ENCODE data around the gene NONO. TPM values are rescaled to one million over a fixed set of nuclear protein-coding genes. Genes with fewer than 3 reads are reported as not detected.

The NONO gene
- total RNA-seq, 1 donor from 2014 or later, result 634 TPM

- Mint-ChIP-seq H3K9me3 (no peaks in the 10 kb centered on the region), H3K27me3 (no peaks in the 10 kb centered on the region)
Measured at GRCh38 chrX:71244359-71245128, 38.9 kb upstream of the NONO start.

DNA sequence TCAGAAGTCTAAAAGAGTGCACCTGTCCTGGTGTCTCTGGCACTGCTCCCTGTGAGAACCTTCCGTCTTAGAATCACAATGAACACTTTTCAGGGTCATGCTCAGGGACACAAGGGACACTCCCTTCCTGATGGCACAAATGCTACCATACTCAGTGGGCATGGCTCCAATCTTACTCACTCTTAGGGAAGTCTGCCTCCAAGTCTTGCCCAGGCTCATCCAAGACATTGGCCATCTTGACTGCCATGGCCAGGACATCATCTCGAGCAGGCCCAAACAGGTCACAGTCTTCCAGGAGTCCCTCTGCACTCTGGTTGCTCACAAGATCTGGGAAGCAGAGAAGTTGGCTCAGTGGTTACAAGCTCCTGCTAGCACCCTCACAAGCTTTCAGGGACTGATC is 38.3 kb upstream of the NONO start:
- no peak overlapping the region for H3K4me3 Mint-ChIP-seq
- no peaks in the 10 kb centered on the region for H3K27me3 Mint-ChIP-seq
- H3K27ac Mint-ChIP-seq, result no peak overlapping the region
- no peak for TF ChIP-seq CTCF (conservative IDR thresholded peaks at IDR 0.05)
- no peaks in the 10 kb centered on the region for H3K9me3 Mint-ChIP-seq
- H3K4me1 Mint-ChIP-seq (ENCODE audit: unreplicated experiment), result no peaks in the 10 kb centered on the region
- DNase-seq (ENCODE audit: extremely low spot score, unreplicated experiment), result no peak
- H3K36me3 Mint-ChIP-seq, result peaks cover 17% of the 10 kb centered on the region

More at GRCh38 chrX:71244359-71245128, 38.9 kb upstream of the NONO start:
- Mint-ChIP-seq H3K27ac (no peak overlapping the region), H3K36me3 (peaks cover 19% of the 10 kb centered on the region), H3K4me3 (no peak overlapping the region), H3K4me1 (ENCODE audit: unreplicated experiment) (no peaks in the 10 kb centered on the region)
- no peak for TF ChIP-seq CTCF (conservative IDR thresholded peaks at IDR 0.05)
- DNase-seq (ENCODE audit: extremely low spot score, unreplicated experiment), result no peak

DNA sequence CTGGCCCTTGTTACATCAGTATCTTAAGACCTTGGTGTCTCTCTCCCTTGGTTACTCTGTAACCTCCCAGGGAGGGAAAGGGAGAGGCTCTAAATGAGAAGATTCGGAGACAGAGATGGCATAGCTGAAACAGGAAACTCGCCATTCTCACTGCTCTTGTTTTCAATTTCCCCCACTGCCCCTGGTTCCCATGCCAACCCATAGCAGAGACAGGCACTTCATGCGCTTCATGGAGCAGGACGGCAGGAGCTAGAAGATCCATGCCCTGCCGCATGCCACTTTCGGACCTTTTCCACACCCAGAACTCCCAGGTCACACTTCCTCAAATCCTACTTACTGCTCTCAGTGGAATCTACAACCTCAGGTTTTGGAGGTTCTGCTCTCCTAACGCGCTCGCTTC is 32.6 kb upstream of the NONO start:
- H3K4me3 Mint-ChIP-seq, result peak overlapping the region; percentile 95
- H3K36me3 Mint-ChIP-seq, result peaks cover 11% of the 10 kb centered on the region
- no peaks in the 10 kb centered on the region for H3K27me3 Mint-ChIP-seq
- no peak for TF ChIP-seq CTCF (conservative IDR thresholded peaks at IDR 0.05)
- H3K27ac Mint-ChIP-seq, result no peak overlapping the region
- no peak for DNase-seq (ENCODE audit: extremely low spot score, unreplicated experiment)
- no peaks in the 10 kb centered on the region for H3K9me3 Mint-ChIP-seq
- H3K4me1 Mint-ChIP-seq (ENCODE audit: unreplicated experiment), result peaks cover 4% of the 10 kb centered on the region

DNA sequence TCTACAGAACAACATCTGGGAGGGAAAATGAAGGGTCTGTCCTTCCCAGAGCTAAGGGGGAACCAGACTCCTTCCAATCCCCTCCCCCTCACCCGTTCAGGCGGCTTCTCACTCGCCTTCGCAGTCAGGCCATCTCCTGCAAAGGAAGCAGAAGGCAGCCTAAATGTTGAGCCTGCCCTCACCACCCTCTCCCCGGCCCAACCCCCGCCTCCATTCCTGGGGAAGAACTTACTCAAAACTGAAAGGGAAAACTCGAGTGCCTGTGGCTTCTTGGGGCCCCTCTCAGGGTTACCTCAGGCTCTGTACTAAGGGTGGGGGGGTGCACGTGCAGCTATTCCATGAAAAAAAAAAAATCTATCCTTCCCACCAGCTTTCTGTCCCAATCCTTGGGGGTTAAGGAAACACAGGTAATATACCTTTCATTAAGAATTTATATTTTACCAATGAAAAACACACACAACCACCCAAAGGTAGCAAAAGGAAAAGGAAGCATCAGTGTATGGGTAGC is 31.9 kb upstream of the NONO start:
- DNase-seq (ENCODE audit: extremely low spot score, unreplicated experiment), result no peak
- no peaks in the 10 kb centered on the region for H3K27me3 Mint-ChIP-seq
- TF ChIP-seq CTCF (conservative IDR thresholded peaks at IDR 0.05), result no peak
- peaks cover 11% of the 10 kb centered on the region for H3K36me3 Mint-ChIP-seq
- peaks cover 4% of the 10 kb centered on the region for H3K4me1 Mint-ChIP-seq (ENCODE audit: unreplicated experiment)
- no peak overlapping the region for H3K27ac Mint-ChIP-seq
- H3K9me3 Mint-ChIP-seq, result no peaks in the 10 kb centered on the region
- H3K4me3 Mint-ChIP-seq, result peak overlapping the region; percentile 95

DNA sequence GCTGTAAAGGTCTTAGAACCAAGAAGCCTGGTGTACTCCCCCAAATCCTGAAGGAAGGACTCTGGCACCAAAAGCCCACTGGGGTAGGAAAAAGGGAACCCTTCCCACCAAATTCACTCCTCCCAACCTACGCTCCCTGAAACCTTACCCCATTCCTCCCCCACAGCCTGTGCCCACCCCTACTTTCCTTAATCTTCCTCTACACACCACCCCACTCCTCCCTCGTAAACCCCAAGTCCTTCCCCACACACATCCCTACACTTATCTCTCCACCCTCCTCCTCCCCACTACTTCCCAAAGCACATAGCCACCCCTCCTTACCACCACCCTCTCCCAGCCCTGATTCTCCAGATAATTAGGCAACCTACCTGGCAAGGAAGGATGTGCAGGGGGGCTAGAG is 31.2 kb upstream of the NONO start:
- Mint-ChIP-seq H3K36me3 (peaks cover 11% of the 10 kb centered on the region), H3K4me3 (peak overlapping the region; percentile 95), H3K4me1 (ENCODE audit: unreplicated experiment) (peaks cover 4% of the 10 kb centered on the region), H3K27ac (no peak overlapping the region), H3K27me3 (no peaks in the 10 kb centered on the region), H3K9me3 (no peaks in the 10 kb centered on the region)
- no peak for TF ChIP-seq CTCF (conservative IDR thresholded peaks at IDR 0.05)
- DNase-seq (ENCODE audit: extremely low spot score, unreplicated experiment), result no peak

Measured in type B pancreatic cell (in vitro differentiated cells).